Activated gamma-delta T cell (primary cell): ENCODE data around the gene FAM32A.

Experiments
- DNase-seq: peaks from one replicate; lab custom pipeline; 2025; lab: John Stamatoyannopoulos, UW

The FAM32A gene

DNA sequence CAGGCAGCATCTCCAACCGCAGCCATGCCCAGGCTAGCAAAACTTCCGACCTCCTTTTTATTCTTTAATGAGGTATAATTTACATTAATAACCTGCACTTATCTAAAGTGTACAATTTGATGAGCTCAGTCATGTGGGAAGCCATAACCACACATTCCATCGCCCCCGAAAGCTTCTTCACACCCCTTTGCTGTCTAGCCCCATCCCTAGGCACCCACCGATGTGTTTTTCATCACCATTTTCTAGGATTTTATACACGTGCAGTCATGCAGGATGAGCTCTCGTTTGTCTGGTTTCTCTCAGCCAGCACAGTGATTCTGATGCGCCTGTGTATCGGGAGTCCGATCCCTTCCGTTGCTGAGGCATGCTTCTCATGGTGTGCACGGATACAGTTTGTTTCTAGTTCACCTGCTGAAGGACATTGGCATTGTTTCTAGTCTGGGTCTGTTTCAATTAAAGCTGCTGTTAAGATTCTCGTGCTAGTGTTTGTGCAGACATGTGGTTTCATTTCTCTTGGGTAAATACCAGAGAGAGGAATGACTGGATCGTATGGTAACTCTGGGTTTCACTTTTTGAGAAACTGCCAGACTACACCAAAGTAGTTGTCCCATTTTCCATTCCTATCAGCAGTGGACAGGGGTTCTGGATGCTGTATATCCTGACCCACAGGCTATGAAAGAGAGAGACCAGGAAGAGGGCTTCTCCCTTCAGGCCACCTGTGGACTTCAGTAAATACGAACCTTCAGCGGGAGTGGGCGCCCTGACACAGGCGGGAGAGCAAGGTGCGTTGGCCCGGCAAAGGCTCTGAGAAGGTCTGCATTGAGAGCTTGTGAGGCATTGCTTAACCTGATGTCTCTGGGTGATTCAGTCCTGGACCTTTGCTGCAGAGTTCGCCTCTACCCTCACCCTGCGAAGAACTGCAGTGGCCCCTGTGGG is 17.4 kb downstream of the FAM32A start:
- no peak for DNase-seq

DNA sequence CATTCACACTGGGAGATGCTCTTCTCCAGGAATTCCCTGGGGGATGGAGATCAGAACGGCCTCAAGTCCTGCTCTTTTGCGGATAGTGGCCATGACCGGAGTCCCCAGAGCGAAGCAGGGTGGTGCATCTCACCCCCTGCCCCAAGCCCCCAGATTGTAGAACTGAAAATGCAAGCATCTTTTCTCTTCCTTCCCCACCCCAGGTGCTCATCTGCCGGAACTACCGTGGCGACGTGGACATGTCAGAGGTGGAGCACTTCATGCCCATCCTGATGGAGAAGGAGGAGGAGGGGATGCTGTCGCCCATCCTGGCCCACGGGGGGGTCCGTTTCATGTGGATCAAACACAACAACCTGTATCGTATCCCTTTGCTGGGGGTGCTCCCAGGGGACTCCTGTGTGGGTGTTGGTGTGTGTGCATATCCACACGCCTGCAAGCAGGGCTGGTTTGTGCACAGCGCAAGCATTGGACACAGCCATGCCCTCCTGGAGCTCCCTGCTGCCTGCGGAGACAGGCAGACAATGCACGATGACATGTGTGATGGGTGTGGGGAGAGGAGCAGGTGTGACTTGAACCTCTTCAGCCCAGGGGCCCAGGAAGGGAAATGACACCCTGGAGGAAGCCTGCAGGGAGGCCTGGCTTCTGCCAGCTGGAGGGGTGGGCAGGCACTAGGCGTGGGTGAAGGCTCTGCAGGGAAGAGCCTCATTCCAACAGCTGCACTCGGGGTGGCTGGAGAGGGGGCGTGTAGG is 18.2 kb downstream of the FAM32A start:
- no peak for DNase-seq

DNA sequence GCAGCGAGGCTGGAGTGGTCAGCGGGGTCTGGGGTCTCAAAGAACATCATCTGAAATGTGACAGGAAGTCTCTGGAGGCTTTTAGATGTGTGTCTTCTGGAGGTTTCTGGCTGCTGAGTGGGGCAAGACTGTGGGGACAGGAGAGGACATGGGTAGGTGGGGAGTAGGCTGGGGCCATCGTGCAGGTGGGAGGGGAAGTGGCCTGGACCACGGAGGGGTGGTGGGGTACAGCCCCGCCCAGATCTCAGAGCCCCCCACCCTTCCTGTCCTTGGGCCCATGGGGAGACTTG is 18.7 kb downstream of the FAM32A start:
- no peak for DNase-seq

DNA sequence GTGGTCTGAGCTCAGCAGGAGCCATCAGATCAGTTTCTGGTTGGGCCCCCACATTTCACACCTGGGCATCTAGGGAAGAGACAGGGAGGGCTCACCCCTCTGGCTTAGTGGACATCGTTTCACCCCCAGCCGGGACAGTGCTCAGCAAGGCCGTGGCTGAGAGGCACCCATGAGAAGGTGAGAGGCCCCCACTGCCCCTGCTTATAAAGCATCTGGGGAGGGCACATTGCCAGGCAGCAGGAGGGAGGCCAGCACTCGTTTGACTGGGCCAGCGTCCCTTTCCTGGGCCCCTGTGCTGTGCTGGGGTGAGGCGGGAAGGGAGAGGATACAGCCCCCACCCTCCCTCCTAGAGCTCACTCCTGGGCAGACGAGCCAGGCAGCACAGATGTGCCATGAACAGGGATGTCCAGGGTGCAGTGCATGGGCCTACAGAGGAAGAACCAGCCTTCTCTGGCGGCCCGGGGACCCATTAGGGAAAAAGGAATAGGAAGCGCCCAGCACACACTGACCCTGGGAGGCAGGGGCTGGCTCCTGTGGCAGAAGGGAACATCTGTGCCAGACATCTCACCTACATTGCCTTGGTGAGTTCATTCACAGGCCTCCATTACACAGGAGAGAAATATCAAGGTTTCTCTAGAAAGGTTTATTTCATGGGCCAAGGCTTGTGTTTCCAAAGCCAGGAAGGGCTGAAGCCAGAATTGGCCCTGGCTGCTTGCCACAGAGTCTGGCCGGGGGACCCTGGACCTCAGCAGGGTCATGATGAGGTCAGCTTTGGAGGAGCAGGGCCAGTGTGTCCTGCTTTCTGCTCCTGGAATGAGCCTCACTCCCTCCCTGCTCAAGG is 20.2 kb downstream of the FAM32A start:
- DNase-seq = no peak

DNA sequence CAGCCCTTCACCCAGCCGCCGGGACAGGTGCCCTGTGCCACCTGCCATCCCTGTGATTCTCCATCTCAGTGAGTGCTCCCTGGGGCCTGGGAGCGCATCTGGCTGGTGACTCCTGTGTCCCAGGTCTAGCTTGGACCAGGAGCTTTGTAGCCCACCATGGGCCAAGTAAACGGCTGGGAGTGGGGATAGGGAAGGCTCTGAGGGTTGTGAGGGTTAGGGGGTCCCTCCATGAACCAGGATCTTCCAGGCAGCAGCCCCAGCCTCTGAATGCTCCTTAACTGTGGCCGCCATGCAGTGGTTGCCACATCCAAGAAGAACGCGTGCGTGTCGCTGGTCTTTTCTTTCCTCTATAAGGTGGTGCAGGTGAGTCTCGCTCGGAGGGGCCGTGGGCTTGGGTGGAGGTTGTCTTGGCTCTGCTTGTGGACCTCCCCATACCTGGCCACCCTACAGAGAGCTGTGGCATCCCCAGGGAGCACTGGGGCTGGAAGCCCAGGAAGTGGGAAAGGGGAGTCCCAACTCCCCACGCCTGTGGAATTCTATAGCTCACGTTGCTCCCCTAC is 20.9 kb downstream of the FAM32A start:
- DNase-seq = no peak

DNA sequence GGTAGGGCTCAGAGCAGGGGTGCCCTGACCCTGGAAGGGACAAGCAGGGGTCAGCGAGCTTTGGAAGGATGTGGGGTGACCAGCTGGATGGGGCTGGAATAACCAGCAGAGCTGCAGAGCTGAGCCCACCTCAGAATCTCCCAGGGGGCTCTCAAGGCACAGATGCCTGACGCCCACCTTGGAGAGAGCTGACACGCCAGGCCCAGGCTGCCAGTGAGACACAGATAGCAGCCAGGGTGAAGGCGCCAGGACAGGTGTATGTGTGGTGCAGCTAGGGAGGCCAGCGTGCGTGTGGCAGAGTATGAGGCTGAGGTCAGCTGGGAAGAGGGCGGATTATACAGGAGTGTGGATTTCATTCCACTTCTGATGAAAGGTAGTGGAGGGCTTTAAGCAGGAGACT is 21.4 kb downstream of the FAM32A start:
- DNase-seq = no peak

DNA sequence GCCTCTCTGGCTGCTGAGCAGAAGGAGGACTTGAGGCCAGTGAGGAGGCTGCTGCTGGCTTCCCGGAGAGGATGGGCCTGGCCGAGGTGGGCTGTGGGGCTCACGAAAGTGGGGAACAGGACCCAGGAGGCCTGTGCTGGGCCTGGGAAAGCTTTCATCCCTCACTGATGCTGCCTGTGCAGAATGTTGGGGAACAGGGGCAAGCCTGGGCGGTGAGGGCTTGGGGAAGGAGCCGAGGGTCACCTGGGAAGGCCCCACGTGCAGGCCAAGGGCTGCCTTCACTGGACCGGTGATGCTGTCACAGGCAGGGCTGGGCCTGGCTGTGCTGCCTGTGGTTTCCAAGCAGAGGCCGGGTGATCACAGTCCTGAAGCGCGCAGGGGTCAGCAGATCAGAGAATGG is 21.9 kb downstream of the FAM32A start:
- no peak for DNase-seq

DNA sequence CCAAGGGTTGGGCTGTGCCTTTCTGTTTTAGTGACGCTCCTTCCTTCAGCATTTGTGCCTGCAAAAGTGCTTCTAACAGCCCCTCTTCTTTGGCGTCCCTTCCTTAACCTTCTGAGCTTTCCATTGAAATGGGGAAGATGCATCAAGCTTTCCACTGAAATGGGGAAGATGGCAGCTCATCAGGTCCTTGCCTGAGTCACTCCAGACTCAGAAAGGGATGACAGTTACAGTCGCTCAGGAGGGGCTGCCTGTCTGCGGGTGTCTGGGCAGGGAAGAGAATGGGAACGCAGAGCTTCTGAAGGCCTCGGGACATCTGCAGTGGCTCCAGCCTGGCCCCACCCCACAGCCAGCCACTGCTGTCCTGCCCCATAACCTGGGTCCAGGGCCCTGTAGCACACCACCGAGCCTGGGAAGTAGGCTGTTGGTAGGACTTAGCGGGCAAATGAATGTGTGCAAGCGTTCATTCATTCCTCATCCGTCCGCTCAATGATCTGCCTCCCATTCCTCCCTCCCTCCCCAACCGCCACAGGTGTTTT is 22.3 kb downstream of the FAM32A start:
- DNase-seq = no peak

DNA sequence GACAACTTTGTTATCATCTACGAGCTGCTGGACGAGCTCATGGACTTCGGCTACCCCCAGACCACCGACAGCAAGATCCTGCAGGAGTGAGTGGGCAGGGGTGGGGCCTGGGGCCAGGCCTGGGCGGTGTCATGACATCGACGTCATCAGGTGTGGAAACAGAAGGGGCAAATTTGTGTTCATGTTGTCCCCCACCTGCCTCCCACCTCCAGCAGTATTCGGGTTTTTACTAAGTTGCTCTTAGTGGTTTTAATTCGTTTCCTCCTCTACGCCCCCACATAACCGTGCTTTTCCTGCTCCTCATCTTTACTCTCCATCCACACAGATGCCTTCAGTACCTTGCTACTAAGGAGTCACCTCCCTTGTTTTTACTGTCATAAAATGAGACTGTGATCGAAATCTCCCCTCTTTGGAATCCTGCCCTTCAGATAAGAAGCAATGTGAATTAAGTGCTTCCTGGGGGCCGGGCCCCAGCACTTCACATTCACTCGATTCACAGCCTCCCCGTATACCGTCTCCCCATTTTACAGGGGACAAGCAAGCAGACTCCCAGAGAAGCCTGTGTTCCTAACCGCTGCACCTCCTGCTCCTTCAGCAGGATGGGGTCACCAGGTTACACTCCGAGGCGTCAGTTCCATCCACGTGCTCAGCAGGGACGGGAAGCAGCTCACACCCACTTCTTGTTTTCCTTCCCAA is 23.0 kb downstream of the FAM32A start:
- DNase-seq = no peak

DNA sequence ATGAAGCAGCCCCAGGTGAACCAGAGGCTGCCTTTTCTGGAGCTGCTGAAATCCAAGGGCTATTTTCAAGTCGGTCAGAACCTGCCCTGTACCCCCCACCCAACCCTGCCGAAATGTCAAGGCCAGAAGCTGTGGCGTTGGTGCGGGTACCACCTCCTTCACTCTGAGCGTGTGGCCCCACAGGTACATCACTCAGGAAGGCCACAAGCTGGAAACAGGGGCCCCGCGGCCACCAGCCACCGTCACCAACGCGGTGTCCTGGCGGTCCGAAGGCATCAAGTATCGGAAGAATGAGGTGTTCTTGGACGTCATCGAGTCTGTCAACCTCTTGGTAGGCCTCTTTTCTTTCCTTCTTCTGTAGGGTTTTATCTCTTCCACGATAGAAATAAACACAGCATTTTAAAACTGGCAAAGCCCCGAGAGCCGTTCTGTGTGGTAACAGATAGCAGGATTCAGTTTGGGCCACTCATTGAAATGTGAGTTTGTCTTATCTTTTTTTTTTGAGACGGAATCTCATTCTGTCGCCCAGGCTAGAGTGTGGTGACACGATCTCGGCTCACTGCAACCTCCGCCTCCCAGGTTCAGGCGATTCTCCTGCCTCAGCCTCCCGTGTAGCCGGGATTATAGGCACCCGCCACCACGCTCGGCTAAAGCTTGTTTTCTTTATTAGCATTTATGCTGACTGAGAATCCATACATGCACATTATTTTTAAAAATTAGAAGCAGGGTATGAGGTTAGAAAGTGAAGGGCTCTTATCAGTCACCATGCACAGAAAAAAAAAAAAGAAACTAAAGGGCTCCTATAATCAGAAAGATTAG is 23.8 kb downstream of the FAM32A start:
- DNase-seq = no peak

DNA sequence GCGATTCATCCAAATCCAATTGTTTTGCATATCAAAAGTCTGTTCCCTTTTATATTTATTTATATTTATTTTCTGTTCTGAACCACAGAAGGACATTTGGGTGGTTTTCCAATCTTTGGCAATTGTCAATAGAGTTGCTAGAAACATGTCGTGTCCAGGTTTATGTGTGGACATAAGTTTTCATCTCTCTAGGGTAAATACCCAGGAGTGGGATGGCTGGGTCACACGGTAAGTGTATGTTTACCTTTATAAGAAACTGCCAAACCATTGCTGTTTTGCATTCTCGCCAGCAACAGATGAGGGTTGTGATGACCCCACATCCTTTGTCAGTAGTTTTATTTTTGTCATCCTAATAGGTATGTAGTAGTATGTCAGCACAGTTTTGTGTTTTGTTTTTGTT is 25.0 kb downstream of the FAM32A start:
- no peak for DNase-seq

DNA sequence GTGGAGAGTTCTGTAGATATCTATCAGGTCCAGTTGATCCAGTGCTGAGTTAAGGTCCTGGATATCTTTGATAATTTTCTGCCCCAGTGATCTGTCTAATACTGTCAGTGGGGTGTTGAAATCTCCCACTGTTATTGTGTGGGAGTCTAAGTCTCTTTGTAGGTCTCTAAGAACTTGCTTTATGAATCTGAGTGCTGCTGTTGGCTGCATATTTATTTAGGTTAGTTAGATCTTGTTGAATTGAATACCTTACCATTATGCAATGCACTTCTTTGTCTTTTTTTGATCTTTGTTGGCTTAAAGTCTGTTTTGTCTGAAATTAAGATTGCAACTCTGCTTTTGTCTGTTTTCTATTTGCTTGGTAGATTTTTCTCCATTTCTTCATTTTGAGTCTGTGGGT is 27.9 kb downstream of the FAM32A start:
- DNase-seq = no peak

DNA sequence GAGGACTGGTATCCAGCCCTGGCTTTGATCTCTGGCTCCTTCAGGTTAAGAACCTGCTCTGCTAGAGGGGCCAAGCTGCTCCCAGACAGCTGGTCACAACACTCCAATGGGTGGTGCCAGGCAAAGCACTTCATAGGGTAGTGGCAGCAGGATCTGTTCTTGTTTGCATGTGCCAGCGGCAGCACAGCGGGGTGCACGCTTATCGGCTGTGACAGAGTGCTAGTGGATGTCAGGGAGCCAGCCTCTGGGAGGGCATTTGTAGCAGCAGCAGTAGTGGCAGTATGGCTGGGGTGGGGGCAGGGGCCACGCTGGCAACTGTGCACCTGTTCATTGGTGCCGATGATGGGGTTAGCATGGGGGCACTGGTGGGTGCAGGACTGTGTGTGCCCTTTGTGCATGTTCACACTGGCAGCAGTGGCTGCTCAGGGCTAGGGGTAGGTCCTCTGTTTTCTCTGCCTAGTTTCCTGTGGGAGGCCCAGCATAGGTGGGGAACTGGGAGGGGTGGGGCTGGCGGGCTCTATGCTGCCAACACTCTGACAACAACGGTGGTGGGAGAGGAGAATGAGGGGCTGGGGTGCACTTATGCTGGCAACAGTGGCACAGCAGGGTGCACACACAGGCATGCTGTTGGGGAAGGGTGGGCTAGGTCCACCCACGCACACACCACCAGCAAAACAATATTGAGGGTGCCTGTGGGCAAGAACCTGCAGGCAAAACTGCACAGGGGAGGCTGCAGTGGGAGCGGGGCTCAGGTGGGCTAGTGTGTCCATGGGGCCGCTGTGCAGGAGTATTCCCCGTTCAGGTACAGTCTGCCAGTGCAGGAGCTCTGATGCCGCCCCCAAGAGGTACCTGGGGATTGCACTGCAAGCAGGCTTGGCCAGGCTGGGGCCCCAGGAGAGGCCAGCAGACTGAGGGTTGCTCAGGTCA is 31.8 kb downstream of the FAM32A start:
- no peak for DNase-seq

DNA sequence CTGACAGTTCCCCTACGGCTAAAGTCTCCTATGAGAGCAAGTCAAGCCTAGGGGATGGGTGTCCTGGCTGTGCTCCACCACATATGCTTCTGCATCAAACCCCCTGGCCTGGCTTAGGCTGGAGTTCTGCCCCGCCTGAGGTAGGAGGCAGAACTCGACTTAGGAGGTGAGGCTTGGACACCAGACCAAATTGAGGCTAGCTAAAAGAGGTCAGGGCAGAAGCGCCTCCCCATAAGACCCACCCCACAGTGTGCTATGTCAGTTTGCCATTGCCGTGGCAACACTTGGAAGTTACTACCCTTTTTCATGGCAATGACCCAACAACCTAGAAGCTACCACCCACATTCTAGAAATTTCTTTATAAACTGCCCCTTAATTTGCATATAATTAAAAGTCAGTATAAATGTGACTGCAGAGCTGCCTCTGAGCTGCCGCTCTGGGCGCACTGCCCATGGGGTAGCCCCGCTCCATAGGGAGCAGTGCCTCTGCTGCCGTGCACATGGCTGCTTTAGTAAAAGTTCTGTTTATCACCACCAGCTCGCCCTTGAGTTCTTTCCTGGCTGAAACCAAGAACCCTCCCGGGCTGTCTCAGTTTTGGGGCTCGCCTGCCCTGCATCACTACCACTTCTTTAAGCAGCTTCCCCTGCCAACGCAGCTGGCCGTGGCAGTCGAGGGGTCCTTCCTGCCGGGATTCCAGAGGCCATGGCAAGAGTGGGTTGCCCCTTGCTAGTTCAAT is 32.7 kb downstream of the FAM32A start:
- no peak for DNase-seq

DNA sequence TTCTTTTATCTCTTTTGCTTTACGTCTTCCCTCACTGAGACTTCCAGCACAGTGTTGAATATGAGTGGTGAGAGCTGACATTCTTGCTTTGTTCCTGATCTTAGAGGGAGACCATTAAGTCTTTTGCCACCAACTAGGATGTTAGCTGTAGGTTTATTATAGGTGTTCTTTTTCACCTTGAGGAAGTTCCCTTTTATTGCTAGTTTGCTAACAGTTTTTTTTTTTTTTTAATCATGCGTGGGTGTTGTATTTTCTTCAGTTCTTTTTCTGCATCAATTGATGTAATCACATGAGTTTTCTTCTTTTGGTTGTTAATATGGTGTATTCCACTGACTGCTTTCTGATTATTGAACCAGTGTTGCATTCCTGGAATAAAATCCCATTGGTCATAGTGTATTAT is 33.6 kb downstream of the FAM32A start:
- DNase-seq = no peak

DNA sequence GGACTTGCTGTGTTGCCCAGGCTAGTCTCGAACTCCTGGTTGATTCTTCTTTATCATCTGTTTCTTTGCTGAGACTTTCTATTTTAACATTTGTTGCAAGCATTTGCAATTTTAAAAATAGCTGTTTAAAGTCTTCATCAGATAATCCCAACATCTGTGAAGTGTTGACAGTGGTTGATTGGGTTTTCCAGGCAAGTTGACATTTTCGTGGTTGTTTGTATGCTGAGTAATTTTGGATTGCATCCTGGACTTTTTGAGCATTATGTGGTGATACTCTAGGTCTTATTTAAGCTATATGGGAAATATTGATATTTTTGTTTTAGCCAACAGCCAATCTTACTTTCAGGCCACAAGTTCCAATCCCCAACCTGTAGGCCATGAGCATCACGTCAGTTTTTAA is 37.6 kb downstream of the FAM32A start:
- DNase-seq = no peak

DNA sequence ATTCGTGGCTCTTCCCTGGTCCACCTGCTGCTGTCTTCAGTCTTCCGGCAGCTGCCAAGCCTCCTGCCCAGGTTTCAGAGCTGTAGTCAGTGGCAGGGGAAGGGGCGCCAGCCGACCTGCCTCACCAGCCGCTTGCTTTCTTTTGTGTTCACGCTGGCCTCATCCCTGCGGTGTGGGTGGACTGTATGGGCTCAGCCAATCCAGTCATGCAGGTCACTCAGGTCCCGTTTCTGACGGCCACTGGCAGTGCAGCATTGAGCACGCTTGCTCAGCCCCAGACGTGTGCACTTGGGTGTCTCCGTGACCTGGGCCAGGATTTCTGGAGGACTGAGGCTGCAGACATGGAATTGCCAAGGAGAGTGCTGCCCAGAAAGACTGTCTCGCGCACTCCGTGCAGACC is 38.5 kb downstream of the FAM32A start:
- DNase-seq = no peak

DNA sequence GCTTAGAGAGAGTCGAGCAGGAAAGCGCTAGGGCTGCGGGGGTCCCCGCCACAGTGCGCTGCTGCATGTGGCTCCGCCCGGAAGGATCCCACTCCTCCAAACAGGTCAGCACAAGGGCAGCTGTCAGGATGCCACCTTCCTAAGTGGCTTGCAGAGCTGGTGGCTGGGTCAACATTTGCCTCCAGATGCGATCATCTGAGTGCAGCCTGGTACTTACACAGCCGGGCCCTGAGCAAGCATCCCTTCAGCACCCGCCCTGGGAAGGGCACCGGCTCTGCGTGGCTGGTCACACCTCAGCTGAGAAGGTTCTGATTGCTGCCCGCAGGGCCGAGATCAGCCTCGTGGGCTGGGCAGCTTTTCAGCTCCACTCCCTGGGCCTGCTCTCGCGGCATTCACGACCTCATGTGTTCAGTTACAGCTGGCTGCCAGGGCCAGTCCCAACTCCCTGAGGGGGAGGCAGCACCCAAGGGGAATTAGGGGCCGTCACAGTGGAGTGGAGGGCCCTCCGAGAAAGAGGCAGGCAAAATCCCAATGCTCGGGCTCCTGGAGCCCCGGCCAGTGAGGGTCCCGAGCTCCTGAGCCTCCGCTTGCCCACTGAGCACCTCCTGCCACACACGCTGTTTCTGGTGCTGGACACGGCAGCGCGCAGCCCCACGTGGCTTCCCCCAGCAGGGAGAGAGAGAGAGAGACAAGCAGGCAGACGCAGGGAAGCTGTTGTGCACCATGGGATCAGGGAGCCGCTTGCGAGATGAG is 39.3 kb downstream of the FAM32A start:
- DNase-seq = no peak
